Endodermal cell (in vitro differentiated cells): ENCODE measurements around the gene GAS7. TPM values are rescaled to one million over a fixed set of nuclear protein-coding genes. Genes with fewer than 3 reads are reported as not detected.

Experiments used
- DNase-seq: peaks from one replicate; pipeline ENCODE4 v3.0.0-alpha.2; 2017
- H3K27ac ChIP-seq: 2 replicates; pipeline ENCODE4 v1.5.1; 2013; ENCODE audit warnings: mild to moderate bottlenecking, low read depth, low read length, moderate library complexity
- H3K27me3 ChIP-seq: 2 replicates; pipeline ENCODE4 v1.6.1; 2013; ENCODE audit warnings: mild to moderate bottlenecking, low read length, moderate library complexity; ENCODE audit not compliant: insufficient read depth, control insufficient read depth, poor library complexity, severe bottlenecking
- H3K36me3 ChIP-seq: 2 replicates; pipeline ENCODE4 v1.7.0; 2013; ENCODE audit warnings: mild to moderate bottlenecking, low read length, moderate library complexity; ENCODE audit not compliant: control insufficient read depth, insufficient read depth
- H3K4me1 ChIP-seq: one replicate; pipeline ENCODE4 v1.7.0; 2013; ENCODE audit warnings: low read length; ENCODE audit not compliant: control insufficient read depth, insufficient read depth
- H3K4me3 ChIP-seq: 2 replicates; pipeline ENCODE4 v1.5.1; 2013; ENCODE audit warnings: mild to moderate bottlenecking, low read length, moderate library complexity
- H3K9ac ChIP-seq: 2 replicates; pipeline ENCODE4 v1.6.1; 2013; ENCODE audit warnings: mild to moderate bottlenecking, low read length, moderate library complexity; ENCODE audit not compliant: poor library complexity, severe bottlenecking; ENCODE audit errors: extremely low read depth
- H3K9me3 ChIP-seq: 2 replicates; pipeline ENCODE4 v1.6.1; 2013; ENCODE audit warnings: mild to moderate bottlenecking, low read length, moderate library complexity; ENCODE audit not compliant: control insufficient read depth
- H3K27ac Mint-ChIP-seq: 2 replicates; pipeline ENCODE4 v1.8.0; 2020; ENCODE audit warnings: mixed read lengths
- H3K27me3 Mint-ChIP-seq: 2 replicates; pipeline ENCODE4 v1.8.0; 2021; ENCODE audit warnings: mild to moderate bottlenecking, mixed read lengths; ENCODE audit not compliant: insufficient read depth
- H3K36me3 Mint-ChIP-seq: 2 replicates; pipeline ENCODE4 v1.8.0; 2020; ENCODE audit warnings: low read depth, mixed read lengths
- H3K4me1 Mint-ChIP-seq: 2 replicates; pipeline ENCODE4 v1.8.0; 2020; ENCODE audit warnings: mixed read lengths
- H3K4me3 Mint-ChIP-seq: 2 replicates; pipeline ENCODE4 v1.8.0; 2020; ENCODE audit warnings: mild to moderate bottlenecking, moderate library complexity, mixed read lengths
- H3K9me3 Mint-ChIP-seq: 2 replicates; pipeline ENCODE4 v1.8.0; 2020; ENCODE audit warnings: mild to moderate bottlenecking, mixed read lengths
- whole genome bisulfite sequencing, 2 experiments: methylation state at CpG; one replicate each; pipeline versions ENCODE4 v1.1.5 to v1.1.7; 2013; ENCODE audit warnings: missing lambda C conversion rate in 2 of 2, mixed read lengths in 1 of 2; ENCODE audit not compliant: insufficient coverage in 1 of 2, insufficient read length in 1 of 2; 5-methylcytosine and 5-hydroxymethylcytosine counted together
- total RNA-seq, 2 donors: library from RNA; stranded (reverse); fragmentation: NEBNext Ultra II Directional in 1 of 2; extraction: Animal tissue kit (Norgen Biotek cat#: 25700) in 1 of 2; gene quantifications; 2 replicates in 1 of 2; 3 replicates in 1 of 2; pipeline ENCODE4 v1.2.1, GENCODE V29; 2021
- TF ChIP-seq, protein P1 (sequence below): fragments of 200-600 bp; sonication (generic); conservative IDR thresholded peaks from 2 replicates; pipeline ENCODE4 v1.5.0; 2021; ENCODE audit warnings: antibody characterized with exemption, mild to moderate bottlenecking

The GAS7 gene
- total RNA-seq, 2 donors from 2014 or later, result 8.6 to 14.7 TPM

DNA sequence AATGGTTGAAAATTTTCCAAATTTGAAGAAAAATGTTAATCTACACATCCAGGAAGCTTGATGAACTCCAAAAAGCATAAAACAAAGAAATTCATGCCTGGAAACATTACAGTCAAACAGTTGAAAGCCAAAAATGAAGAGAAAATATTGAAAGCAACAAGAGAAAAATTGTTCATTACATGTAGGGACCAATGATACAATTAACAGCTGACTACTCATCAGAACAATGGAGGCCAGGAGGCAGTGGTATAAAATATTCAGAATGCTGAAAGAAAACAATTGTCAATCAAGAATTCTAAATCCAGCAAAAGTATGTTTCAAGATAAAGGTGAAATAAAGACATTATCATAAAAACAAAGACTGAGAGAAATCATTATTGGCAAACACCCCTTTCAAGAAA lies 315.0 kb downstream of the GAS7 start:
- Histone ChIP-seq H3K9ac (no peak overlapping the region), H3K36me3 (no peaks in the 10 kb centered on the region), H3K4me1 (no peaks in the 10 kb centered on the region), H3K9me3 (peaks cover 31% of the 10 kb centered on the region), H3K4me3 (no peak overlapping the region), H3K27me3 (peaks cover 5% of the 10 kb centered on the region), H3K27ac (no peak overlapping the region)
- H3K27me3 Mint-ChIP-seq, result peaks cover 23% of the 10 kb centered on the region
- H3K9me3 Mint-ChIP-seq, result peaks cover 32% of the 10 kb centered on the region
- TF ChIP-seq, protein P1, sequence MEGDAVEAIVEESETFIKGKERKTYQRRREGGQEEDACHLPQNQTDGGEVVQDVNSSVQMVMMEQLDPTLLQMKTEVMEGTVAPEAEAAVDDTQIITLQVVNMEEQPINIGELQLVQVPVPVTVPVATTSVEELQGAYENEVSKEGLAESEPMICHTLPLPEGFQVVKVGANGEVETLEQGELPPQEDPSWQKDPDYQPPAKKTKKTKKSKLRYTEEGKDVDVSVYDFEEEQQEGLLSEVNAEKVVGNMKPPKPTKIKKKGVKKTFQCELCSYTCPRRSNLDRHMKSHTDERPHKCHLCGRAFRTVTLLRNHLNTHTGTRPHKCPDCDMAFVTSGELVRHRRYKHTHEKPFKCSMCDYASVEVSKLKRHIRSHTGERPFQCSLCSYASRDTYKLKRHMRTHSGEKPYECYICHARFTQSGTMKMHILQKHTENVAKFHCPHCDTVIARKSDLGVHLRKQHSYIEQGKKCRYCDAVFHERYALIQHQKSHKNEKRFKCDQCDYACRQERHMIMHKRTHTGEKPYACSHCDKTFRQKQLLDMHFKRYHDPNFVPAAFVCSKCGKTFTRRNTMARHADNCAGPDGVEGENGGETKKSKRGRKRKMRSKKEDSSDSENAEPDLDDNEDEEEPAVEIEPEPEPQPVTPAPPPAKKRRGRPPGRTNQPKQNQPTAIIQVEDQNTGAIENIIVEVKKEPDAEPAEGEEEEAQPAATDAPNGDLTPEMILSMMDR, result no peak
- no peak overlapping the region for H3K27ac Mint-ChIP-seq
- DNase-seq, result no peak
- no peaks in the 10 kb centered on the region for H3K4me1 Mint-ChIP-seq
- no peak overlapping the region for H3K4me3 Mint-ChIP-seq
- no peaks in the 10 kb centered on the region for H3K36me3 Mint-ChIP-seq

DNA sequence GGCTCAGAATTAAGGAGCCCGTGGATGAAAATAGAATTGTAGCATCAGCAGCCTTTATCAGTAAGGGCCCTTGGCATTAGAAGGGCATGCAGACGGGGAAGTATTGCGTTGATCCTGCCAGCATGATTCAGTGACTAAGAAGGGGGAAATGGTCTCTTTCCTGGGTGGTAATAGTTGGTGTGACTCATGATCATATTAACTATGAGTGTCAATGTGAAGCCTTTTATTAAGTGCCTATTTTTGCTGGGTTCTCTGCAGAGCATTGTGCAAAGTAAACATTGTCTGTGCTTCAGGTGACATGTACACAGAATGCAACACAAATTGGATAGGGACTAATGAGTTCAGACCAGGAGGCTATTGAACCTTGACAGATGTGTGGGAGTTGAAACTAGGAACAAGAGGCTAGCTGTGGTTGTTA lies 317.8 kb downstream of the GAS7 start:
- Histone ChIP-seq H3K27ac (no peak overlapping the region), H3K9ac (no peak overlapping the region), H3K36me3 (no peaks in the 10 kb centered on the region), H3K4me1 (peaks cover 1% of the 10 kb centered on the region), H3K4me3 (no peak overlapping the region), H3K27me3 (no peaks in the 10 kb centered on the region), H3K9me3 (peaks cover 31% of the 10 kb centered on the region)
- no peaks in the 10 kb centered on the region for H3K36me3 Mint-ChIP-seq
- H3K4me3 Mint-ChIP-seq, result no peak overlapping the region
- 88 to 92% methylated on average over 3 of the region's 3 CpGs for WGBS, 2 experiments
- no peak for DNase-seq
- H3K27me3 Mint-ChIP-seq, result peaks cover 6% of the 10 kb centered on the region
- H3K27ac Mint-ChIP-seq, result no peak overlapping the region
- TF ChIP-seq, protein P1, result no peak
- H3K4me1 Mint-ChIP-seq, result peaks cover 5% of the 10 kb centered on the region
- H3K9me3 Mint-ChIP-seq, result peaks cover 32% of the 10 kb centered on the region

DNA sequence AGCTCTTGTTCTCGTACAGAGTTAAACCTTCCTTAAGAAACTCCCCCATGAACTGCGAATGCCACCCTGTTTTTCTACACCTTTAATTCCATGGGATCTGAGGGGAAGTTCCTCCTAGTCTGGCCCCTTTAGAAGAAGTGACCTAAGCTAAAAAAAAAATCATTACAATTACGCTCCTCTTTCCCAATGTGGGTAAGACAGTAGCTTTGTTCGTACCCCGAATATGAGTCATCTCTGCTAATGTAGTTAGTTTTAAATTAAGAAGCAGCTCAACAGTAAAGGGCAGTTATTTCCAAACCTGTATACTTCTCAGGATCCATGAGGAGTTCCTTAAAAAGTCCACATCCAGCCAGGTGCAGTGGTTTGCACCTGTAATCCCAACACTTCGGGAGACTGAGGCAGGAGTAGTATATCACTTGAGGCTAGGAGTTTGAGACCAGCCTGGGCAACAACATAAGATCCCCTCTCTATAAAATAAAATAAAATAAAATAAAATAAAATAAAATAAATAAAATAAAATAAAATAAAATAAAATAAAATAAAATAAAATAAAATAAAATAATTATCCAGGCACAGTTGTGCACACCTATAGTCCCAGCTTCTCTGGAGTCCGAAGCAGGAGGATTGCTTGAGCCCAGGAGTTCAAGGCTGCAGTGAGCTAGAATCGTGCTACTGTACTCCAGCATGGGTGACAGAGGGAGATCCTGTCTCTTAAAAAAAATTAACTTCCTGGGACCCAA lies 319.4 kb downstream of the GAS7 start:
- H3K4me3 ChIP-seq, result no peak overlapping the region
- WGBS, 2 experiments, result 90 to 93% methylated on average over 4 to 8 of the region's 8 CpGs
- H3K9ac ChIP-seq, result no peak overlapping the region
- TF ChIP-seq, protein P1, result no peak
- Mint-ChIP-seq H3K4me3 (no peak overlapping the region), H3K9me3 (peaks cover 23% of the 10 kb centered on the region), H3K27ac (no peak overlapping the region), H3K27me3 (peaks cover 3% of the 10 kb centered on the region), H3K4me1 (peaks cover 13% of the 10 kb centered on the region), H3K36me3 (no peaks in the 10 kb centered on the region)
- no peaks in the 10 kb centered on the region for H3K36me3 ChIP-seq
- H3K27ac ChIP-seq, result no peak overlapping the region
- no peaks in the 10 kb centered on the region for H3K27me3 ChIP-seq
- peaks cover 8% of the 10 kb centered on the region for H3K4me1 ChIP-seq
- no peak for DNase-seq
- H3K9me3 ChIP-seq, result peaks cover 22% of the 10 kb centered on the region
